Caco-2 (cell line): ENCODE results near the gene ST3GAL3. TPM values are rescaled to one million over a fixed set of nuclear protein-coding genes. Genes with fewer than 3 reads are reported as not detected.

Experiments used
- BruUV-seq: library from RNA; stranded (reverse); fragments of 400-500 nt; replicated peaks from 2 replicates; lab custom pipeline; 2021; lab: Mats Ljungman, UMichigan
- CTCF ChIA-PET: fragments of 300-600 bp; sonication (Branson Sonifier 250); formaldehyde crosslinking; loops from one replicate; lab custom pipeline; 2022; ENCODE audit warnings: antibody characterized with exemption; lab: Charles Lee
- POLR2A ChIA-PET: fragments of 300-600 bp; sonication (Branson Sonifier 250); formaldehyde crosslinking; loops from one replicate; lab custom pipeline; 2022; ENCODE audit warnings: antibody characterized with exemption; lab: Charles Lee
- DNase-seq, 2 experiments: peaks; one replicate each; pipeline versions ENCODE4 v3.0.0 to v3.0.0-alpha.2; 2020 to 2022
- H3K27me3 ChIP-seq: replicated peaks from 2 replicates; pipeline ENCODE4 v1.6.0; 2011; ENCODE audit warnings: low read length; ENCODE audit not compliant: control insufficient read depth, insufficient read depth
- H3K36me3 ChIP-seq: 2 replicates; pipeline ENCODE4 v1.5.1; 2011; ENCODE audit warnings: low read length; ENCODE audit not compliant: control insufficient read depth, insufficient read depth
- H3K4me1 ChIP-seq: fragments of 250-450 bp; sonication (Bioruptor Pico); 2 replicates; pipeline ENCODE4 v1.5.1; 2020; ENCODE audit warnings: mild to moderate bottlenecking
- H3K4me3 ChIP-seq: 2 replicates; pipeline ENCODE4 v1.5.1; 2011; ENCODE audit warnings: low read depth, mild to moderate bottlenecking, control low read depth, low read length
- H3K9me3 ChIP-seq: fragments of 250-450 bp; sonication (Bioruptor Pico); 2 replicates; pipeline ENCODE4 v1.5.1; 2020; ENCODE audit warnings: mild to moderate bottlenecking, moderate library complexity
- H3K27ac Mint-ChIP-seq: one replicate; pipeline ENCODE4 v1.8.0; 2022; ENCODE audit warnings: mixed read lengths; ENCODE audit not compliant: unreplicated experiment
- H3K27me3 Mint-ChIP-seq: one replicate; pipeline ENCODE4 v1.8.0; 2022; ENCODE audit warnings: mixed read lengths; ENCODE audit not compliant: insufficient read depth, unreplicated experiment
- H3K36me3 Mint-ChIP-seq: one replicate; pipeline ENCODE4 v1.8.0; 2022; ENCODE audit warnings: mild to moderate bottlenecking, mixed read lengths; ENCODE audit not compliant: insufficient read depth, unreplicated experiment
- H3K4me1 Mint-ChIP-seq: one replicate; pipeline ENCODE4 v1.8.0; 2022; ENCODE audit warnings: low read depth, mixed read lengths; ENCODE audit not compliant: unreplicated experiment
- H3K4me3 Mint-ChIP-seq: one replicate; pipeline ENCODE4 v1.8.0; 2022; ENCODE audit warnings: mild to moderate bottlenecking, moderate library complexity, mixed read lengths; ENCODE audit not compliant: unreplicated experiment
- H3K9me3 Mint-ChIP-seq: one replicate; pipeline ENCODE4 v1.8.0; 2022; ENCODE audit warnings: mixed read lengths; ENCODE audit not compliant: unreplicated experiment
- intact Hi-C: fragments of 100-400 bp; cut with micrococcal nuclease; formaldehyde crosslinking; loops from one replicate; pipeline ENCODE4 v1.10.0; 2022; ENCODE audit not compliant: unreplicated experiment
- total RNA-seq: library from RNA; stranded (reverse); gene quantifications from 2 replicates; pipeline ENCODE4 v1.2.3, GENCODE V29; 2022
- TF ChIP-seq, protein P1 (sequence below), 2 experiments: fragments of 200-600 bp in 1 of 2; IDR thresholded peaks; 1 replicate in 1 of 2; 2 replicates in 1 of 2; pipeline versions ENCODE4 v1.5.1 to v1.8.0; 2011 to 2022; ENCODE audit warnings: antibody characterized with exemption in 1 of 2, control low read depth in 1 of 2, inconsistent platforms in 1 of 2, low read depth in 1 of 2, low read length in 1 of 2, mild to moderate bottlenecking in 1 of 2, moderate library complexity in 1 of 2; ENCODE audit not compliant: insufficient read depth in 1 of 2, severe bottlenecking in 1 of 2, unreplicated experiment in 1 of 2

Gene ST3GAL3
- total RNA-seq, 1 experiment from 2014 or later, result 5.6 TPM

DNA sequence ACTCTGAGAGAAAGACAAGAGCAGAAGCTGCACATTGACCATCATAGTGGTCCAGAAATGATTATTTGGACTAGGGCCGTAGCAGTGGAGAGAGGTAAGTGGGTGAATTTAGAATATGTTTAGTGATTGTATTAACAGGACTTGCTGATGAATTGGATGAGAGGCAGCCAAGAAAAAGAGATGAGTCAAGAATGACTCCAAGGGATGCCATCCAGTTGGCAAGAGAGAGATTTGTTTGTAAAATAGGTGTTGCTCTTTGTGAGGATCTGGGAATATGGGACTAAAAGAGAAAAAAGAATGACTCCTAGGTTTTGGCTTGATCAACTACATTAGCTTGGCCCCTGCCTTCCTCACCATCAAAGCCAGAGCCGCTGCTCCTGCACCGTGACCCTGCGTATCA, 172.1 kb downstream of the ST3GAL3 start:
- Mint-ChIP-seq H3K36me3 (no peaks in the 10 kb centered on the region), H3K27me3 (no peaks in the 10 kb centered on the region), H3K27ac (no peak overlapping the region), H3K9me3 (no peaks in the 10 kb centered on the region), H3K4me3 (no peak overlapping the region), H3K4me1 (no peaks in the 10 kb centered on the region)
- no peaks in the 10 kb centered on the region for H3K36me3 ChIP-seq
- H3K4me3 ChIP-seq, result no peak overlapping the region
- TF ChIP-seq, protein P1, sequence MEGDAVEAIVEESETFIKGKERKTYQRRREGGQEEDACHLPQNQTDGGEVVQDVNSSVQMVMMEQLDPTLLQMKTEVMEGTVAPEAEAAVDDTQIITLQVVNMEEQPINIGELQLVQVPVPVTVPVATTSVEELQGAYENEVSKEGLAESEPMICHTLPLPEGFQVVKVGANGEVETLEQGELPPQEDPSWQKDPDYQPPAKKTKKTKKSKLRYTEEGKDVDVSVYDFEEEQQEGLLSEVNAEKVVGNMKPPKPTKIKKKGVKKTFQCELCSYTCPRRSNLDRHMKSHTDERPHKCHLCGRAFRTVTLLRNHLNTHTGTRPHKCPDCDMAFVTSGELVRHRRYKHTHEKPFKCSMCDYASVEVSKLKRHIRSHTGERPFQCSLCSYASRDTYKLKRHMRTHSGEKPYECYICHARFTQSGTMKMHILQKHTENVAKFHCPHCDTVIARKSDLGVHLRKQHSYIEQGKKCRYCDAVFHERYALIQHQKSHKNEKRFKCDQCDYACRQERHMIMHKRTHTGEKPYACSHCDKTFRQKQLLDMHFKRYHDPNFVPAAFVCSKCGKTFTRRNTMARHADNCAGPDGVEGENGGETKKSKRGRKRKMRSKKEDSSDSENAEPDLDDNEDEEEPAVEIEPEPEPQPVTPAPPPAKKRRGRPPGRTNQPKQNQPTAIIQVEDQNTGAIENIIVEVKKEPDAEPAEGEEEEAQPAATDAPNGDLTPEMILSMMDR (IDR thresholded peaks at IDR 0.05; ENCODE audit: insufficient read depth in 1 of 2, low read depth in 1 of 2, low read length in 1 of 2, severe bottlenecking in 1 of 2, unreplicated experiment in 1 of 2), result no peak
- POLR2A ChIA-PET, result no interaction called here
- no TSS peak for BruUV-seq
- CTCF ChIA-PET, result no interaction called here
- no peak for DNase-seq
- H3K4me1 ChIP-seq, result peaks cover 2% of the 10 kb centered on the region; the same call in 1 of the 2 replicates
- no peaks in the 10 kb centered on the region for H3K9me3 ChIP-seq
- H3K27me3 ChIP-seq, result no peaks in the 10 kb centered on the region
- intact Hi-C loops, result loop anchor here (10.0 kb wide), 1 partner anchor 115 kb away; no protein-coding TSS in a partner anchor

DNA sequence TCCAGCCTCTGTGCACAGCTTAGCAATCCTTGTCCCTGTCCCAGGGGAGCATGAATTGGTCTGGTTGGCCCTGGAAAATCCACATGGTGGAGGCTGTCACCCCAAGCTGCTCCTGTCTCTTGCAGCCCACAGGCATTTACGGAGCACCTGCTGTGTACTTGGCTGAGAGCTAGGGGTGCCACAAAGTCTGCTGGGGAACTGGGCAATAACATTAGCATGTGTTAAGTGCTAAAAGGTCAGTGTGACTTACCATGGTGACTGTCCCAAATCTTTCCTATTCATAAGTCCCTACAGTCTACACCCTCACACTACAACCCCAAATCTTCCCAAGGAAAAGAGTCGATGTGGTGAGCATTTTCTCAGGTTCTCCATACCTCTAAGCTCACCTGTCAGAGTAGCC, 172.7 kb downstream of the ST3GAL3 start:
- Histone ChIP-seq H3K4me1 (no peaks in the 10 kb centered on the region), H3K36me3 (no peaks in the 10 kb centered on the region), H3K9me3 (no peaks in the 10 kb centered on the region), H3K4me3 (no peak overlapping the region), H3K27me3 (no peaks in the 10 kb centered on the region)
- TF ChIP-seq, protein P1 (IDR thresholded peaks at IDR 0.05; ENCODE audit: insufficient read depth in 1 of 2, low read depth in 1 of 2, low read length in 1 of 2, severe bottlenecking in 1 of 2, unreplicated experiment in 1 of 2), result no peak
- H3K4me3 Mint-ChIP-seq, result no peak overlapping the region
- no peaks in the 10 kb centered on the region for H3K9me3 Mint-ChIP-seq
- H3K27ac Mint-ChIP-seq, result no peak overlapping the region
- POLR2A ChIA-PET, result no interaction called here
- no TSS peak for BruUV-seq
- H3K36me3 Mint-ChIP-seq, result no peaks in the 10 kb centered on the region
- CTCF ChIA-PET, result no interaction called here
- H3K4me1 Mint-ChIP-seq, result no peaks in the 10 kb centered on the region
- H3K27me3 Mint-ChIP-seq, result no peaks in the 10 kb centered on the region
- no peak for DNase-seq
- intact Hi-C loops, result loop anchor here (10.0 kb wide), 1 partner anchor 115 kb away; no protein-coding TSS in a partner anchor

DNA sequence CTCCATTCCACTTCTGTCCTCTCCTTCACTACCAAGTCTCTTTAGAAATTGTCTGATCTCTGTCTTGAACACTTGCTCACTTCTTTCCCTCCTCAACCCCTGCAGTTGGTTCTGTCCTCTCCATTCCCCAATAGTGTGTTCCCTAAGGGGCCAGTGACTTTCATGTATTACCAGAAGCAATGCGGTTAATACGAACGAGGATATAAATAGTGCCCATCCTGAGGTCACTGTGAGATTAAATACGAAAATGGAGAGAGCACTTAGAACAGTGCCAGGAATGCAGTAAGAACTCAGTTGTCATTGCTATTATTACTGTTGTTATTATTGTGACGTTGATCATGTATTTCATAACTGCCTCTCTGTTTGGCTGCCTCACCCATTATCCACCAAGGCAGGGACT, 173.3 kb downstream of the ST3GAL3 start:
- ChIA-PET CTCF (no interaction called here), POLR2A (no interaction called here)
- no peaks in the 10 kb centered on the region for H3K36me3 ChIP-seq
- H3K4me3 ChIP-seq, result no peak overlapping the region
- Mint-ChIP-seq H3K4me1 (peaks cover 2% of the 10 kb centered on the region), H3K36me3 (no peaks in the 10 kb centered on the region), H3K27ac (no peak overlapping the region), H3K9me3 (no peaks in the 10 kb centered on the region), H3K27me3 (no peaks in the 10 kb centered on the region), H3K4me3 (no peak overlapping the region)
- DNase-seq, result no peak
- H3K27me3 ChIP-seq, result no peaks in the 10 kb centered on the region
- TF ChIP-seq, protein P1 (IDR thresholded peaks at IDR 0.05; ENCODE audit: insufficient read depth in 1 of 2, low read depth in 1 of 2, low read length in 1 of 2, severe bottlenecking in 1 of 2, unreplicated experiment in 1 of 2), result no peak
- H3K4me1 ChIP-seq, result no peaks in the 10 kb centered on the region
- BruUV-seq, result no TSS peak
- intact Hi-C loops, result no loop called here
- no peaks in the 10 kb centered on the region for H3K9me3 ChIP-seq
